Hypothalamus (tissue), 51 donors: ENCODE measurements around the gene RPSA.
"Not testable (repeated sequence)": the region's sequence is repeated elsewhere in the genome, so short reads cannot be mapped to it uniquely, and the experiment has no call there.

Source experiments
- DNase-seq, 51 donors: peaks; one replicate each; lab custom pipeline; 2025; lab: John Stamatoyannopoulos, UW

Gene RPSA

DNA sequence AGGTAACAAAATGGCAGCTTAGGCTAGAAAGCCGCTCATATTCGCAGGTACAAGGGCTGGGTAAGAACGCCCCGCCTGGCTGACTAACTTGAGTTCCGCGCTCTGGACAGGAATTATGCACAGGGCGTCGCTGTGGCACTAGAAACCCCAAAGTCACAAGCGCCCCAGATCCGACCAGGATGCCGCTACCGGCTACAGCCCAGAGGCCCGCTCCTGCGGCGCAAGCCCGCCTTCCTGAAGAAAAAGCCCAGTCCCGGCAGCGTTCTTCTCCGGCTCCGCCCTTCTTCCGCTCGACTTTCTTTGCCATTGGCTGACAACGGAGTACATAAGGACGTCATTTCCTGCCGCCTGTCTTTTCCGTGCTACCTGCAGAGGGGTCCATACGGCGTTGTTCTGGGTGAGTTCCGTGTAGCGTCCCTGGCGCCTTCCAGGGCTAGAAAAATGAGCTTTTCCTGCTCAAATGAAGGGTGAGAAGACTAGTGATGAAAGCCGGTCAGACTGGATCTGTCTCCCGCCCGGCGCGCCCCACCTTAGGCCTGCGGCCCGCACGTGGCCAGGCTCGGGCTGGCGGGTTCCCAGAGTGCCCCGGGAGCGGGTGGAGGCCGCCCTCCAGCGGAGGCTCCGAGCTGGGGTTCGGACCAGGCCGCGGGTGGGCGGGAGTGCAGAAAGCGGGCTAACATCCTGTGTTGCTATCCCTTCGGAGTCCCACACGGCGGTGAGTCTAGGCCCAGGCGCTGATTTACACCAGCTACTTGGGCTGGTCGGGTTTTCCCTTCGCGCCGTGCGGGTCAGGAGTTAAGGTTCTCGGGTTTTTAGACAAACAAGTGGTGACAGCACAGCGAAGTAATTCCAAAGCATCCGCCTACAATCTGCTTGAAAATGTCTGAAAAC is at the start of gene RPSA:
Gene RPSA, plus strand, starts transcription at position 353 of the 891 bp plus-strand sequence. CDS start 934 bp downstream, outside the sequence.
- peak; percentile 52 to 98 (median 91) for DNase-seq

DNA sequence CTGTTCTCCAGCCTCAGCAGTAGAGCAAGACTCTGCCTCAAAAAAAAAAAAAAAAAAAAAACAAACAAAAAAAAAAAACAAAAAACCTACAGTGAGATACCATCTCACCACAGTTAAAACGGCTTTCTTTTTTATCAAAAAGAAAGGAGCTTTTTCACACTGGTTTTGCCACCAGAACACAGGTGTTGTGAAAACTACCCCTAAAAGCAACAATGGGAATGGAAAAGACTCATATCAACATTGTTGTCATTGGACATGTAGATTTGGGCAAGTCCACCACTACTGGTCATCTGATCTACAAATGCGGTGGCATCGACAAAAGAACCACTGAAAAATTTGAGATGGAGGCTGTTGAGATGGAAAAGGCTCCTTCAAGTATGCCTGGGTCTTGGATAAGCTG is 48.2 kb upstream of the RPSA start:
- DNase-seq, result no peak

DNA sequence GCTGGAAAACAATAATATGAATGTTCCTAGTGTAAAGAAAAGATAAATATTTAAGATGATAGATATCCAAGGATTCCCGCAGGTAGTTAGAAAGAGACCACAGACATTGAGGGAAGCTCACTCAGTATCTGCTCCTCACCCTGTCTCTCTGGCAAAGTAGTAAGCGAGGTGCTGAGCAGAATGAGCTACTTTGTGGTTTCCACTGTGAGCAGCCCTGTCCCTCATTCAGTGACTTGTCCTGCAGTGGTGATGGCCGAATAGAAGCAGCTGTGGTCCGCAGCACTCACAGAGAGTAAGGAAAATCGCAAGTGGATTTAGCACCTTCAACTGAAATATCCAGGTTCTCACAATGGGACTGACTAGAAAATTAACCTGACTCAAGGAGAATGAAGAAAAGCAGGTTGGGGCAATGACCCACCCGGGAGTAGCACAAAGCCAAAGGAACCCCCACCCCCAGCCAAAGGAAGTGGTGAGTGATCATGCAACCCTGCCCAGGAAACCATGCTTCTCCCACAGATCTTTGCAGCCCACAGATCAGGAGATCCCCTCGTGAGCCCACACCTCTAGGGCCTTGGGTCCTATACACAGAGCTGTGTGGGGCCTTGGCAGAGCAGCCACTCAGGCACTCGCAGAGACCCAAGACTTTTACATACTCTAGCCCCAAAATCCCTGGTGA is 45.1 kb upstream of the RPSA start:
- DNase-seq, result no peak

DNA sequence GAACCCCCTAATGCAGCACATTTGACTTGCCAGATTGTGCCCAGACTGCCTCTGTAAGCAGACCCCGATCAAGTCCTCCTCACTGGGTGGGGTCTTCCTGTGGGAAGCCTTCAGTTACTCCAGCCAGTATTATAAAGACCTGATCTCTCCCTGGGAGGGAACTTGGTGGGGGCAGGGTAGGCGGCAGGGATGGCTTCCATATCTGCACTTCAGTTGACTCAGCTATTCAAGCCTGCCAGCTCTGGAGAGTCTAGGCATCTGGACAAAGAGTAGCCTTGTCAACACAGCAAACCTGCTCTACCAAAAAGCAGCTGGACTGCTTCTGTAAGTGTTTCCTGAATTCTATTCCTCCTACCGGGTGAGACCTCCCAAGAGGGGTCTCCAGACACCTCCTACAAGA is 44.3 kb upstream of the RPSA start:
- no peak for DNase-seq

DNA sequence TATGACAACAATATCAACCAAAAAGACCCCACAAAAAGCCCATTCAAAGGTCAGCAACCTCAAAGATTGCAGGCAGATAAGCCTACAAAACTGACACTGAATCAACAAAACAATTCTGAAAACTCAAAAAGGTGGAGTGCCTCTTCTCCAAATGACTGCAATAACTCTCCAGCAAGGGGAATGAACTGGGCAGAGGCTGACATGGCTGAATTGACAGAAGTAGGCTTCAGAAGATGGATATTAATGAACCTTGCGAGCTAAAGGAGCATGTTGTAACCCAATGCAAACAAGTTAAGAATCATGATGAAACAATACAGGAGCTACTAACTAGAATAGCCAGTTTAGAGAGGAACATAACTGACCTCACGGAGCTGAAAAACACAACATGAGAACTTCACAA is 43.7 kb upstream of the RPSA start:
- DNase-seq, result no peak

DNA sequence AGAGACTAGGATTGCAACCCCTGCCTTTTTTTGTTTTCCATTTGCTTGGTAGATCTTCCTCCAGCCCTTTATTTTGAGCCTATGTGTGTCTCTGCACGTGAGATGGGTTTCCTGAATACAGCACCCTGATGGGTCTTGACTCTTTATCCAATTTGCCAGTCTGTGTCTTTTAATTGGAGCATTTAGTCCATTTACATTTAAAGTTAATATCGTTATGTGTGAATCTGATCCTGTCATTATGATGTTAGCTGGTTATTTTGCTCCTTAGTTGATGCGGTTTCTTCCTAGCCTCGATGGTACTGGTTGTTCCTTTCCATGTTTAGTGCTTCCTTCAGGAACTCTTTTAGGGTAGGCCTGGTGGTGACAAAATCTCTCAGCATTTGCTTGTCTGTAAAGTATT is 36.1 kb upstream of the RPSA start:
- not testable (repeated sequence) for DNase-seq

DNA sequence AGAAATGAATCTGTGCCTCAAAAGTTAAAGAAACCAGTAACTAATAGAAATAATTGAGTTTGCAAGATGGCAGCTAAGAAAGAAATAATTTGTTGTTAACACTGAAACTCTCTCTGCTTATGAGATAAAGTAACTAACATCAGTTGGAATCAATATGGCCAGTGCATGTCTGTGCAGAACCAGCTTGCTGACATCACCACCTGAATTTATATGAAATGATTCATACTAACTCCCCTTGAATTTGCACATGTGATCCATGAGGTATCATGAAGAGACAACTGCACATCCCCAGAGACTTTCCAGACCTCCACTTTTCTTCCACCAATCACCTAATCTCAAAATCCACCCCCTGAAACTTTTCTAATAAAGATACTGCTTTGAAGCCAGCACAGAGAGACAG is 33.7 kb upstream of the RPSA start:
- no peak for DNase-seq

DNA sequence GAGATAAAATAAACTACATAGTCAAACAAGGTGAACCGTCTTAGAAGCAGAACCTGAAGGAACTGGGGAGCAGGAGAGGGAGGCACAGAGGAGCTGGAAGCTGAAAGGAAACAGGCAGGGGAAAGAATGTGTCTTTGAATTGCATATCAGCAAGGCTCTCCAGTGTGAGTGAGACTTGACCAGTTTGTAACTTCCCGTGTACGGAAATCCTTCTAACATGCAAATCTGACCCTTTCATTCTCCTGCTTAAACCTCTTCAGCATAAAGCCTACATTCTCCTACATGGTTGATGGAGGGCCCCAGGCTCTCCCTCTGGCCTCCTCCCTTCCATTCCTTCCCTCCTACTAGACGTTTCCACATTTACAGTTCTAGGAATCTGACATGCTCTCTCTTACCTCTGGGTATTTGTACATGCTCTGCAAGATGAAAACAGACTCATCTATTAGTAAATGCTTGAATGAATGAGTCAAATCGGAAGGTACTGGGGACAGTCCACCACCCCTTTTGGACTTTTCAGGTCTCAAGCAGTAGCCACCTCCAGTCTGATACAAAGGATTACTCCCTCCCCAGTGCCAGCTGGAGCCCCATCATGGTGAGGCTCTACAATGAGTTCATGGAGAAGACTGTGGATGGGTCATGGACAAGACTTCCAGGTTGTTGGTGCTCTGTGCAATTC is 29.4 kb upstream of the RPSA start:
- no peak for DNase-seq

DNA sequence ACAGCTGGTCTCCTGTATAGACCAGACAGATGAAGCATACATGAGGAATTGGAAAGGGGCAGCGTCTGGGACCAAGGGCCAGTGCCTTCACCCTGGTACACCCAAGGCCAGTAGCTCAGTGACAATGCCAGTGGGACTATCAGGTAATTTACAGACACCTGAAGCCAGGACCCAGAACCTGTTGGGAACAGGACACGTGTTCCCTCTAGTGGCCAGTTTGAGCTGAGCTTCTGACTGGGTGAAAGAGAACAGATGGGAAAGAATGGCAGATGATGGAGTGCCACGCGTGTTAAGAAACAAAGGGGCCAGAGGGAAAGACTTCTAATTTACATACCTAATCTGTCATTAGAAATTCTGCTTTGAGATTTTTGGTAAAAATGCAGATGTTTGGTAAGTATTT is 28.4 kb upstream of the RPSA start:
- DNase-seq, result no peak

DNA sequence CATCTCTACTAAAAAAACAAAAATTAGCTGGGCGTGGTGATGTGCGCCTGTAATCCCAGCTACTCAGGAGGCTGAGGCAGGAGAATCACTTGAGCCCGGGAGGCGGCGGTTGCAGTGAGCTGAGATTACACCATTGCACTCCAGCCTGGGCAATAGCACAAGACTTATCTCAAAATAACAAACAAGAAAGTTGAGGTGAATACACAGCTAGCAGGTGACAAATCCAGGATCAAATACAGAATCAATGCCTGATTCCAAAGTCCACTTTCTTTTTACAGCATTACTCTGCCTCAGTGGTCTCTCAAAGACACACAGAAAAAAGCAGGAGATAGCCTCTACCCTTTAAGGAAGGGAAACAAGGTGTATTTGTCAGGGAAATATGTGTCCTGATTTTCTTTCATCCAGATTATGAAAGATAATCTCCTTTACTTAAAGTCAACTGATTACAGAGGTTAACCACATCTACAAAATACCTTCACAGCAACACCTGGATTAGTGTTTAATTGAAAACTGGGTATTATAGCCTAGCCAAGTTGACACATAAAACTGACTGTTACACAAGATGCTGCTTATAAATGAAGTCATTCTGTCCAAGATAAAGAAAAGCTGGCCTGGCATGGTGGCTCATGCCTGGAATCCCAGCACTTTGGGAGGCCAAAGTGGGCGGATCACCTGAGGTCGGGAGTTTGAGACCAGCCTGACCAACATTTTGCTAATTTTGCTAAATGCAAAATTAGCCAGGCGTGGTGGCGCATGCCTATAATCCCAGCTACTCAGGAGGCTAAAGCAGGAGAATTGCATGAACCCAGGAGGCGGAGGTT is 27.4 kb upstream of the RPSA start:
- DNase-seq, result no peak

DNA sequence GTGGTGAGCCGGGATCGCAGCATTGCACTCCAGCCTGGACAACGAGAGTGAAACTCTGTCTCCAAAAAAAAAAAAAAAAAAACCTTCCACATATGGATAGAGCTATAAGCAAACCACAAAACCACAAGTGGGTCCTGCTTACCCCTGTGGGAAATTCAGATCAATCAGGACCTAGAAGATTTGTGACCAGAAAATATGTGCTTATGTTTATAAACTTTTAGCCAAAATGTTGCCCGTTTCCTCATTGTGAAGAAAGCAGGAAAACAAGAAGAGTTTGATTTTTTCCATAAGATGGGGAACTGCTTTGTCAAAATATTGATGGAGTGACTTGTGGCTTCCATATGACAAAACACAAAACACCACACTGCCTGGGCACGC is 26.8 kb upstream of the RPSA start:
- no peak for DNase-seq

DNA sequence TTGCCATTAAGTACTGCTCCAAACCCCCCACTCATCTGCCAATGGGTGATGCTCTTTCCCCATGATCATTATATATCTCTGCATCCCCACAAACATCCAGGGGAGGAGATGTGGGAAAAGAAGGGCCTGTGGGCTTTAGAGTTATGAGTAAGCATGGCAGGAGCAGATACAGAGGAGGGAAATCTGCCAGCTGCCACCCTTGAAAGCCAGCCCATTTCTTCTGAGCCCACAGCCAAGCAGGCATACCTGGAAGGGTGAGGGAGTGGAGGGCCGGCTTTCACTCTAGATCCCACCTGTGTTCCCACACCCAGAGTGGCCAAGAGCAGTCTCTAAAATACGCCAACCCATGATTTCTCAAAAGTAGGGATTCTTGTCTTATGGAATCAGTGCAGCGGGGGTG is 25.1 kb upstream of the RPSA start:
- no peak for DNase-seq

DNA sequence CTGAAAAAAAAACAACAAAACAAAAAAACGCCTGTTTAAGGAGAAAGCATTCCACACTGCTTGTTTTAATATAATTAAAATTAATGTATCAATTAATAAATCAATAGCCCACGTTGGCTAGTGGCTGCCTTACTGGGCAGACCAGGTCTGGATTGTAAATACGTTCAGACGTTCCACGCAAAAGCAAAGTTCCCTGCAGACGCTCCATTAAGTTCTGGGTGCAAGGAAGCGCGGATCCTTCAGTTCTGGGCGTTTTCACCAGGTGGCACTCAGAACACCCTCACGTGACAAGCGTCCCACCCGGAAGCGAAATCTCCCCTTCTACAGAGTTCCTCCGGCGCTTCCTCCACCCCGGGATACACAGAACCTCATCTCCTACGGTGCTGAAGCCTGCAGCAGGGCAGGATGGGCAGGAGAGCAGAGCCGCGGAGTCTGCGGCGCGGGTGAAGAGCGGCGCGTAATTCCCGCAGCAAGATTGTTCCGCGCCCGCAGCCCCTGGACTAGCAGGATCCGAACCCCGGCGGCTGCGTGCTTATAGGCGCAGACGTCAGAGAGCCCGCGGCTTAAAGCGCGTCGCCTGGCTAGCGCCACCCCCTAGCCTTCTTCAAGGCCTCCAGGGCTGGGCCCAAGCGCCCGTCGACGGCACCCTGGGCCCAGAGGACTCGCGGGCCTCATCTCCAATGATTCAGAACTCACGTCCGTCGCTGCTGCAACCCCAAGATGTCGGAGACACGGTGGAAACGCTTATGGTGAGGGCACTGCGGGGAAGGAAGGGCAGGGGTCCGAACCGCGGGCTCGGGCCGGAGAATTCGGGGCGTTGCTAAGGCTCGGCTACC is 23.3 kb upstream of the RPSA start, which contains the start of gene SLC25A38:
Gene SLC25A38, plus strand, starts transcription at position 326 of the 836 bp plus-strand sequence. Its CDS starts 355 bp downstream, at position 681.
- DNase-seq, result no peak

DNA sequence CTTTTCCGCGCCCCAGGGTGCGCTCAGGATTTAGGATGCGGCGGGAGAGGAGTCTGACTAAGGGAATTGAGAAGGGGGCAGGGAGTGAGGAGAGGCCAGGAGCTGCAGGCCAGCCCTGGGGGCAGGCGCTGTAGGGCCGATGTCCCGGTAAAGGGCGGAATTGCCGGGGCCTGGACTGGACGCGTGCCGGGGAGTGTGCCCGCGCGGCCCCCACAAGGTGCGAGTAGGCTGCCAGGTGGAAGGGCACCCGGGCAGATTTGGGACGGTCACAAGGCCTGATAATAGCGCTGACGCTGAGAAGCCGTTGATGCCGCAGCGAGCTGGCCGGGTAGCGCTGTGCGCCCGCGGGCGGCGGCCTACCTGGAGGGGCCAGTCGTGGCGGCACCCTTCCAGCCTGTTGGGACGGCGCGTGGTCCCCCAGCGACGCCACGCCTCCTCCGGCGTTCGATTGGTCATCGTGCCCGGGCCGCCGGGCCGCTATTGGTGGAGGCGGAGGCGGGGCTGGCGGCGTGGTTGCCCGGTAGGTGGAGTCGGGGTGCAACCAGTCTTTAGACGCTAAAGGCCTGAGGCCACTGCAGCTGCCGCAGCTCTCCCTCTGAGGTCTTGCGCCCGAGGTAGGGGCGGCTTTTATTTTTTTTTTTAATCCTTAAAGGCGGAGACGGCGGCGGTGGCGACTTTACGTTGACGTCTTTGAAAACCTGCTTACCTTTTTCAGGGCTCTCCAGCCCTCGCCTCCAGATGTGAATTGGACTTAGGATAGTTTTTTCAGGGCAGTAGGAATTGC is 22.4 kb upstream of the RPSA start:
- no peak for DNase-seq

DNA sequence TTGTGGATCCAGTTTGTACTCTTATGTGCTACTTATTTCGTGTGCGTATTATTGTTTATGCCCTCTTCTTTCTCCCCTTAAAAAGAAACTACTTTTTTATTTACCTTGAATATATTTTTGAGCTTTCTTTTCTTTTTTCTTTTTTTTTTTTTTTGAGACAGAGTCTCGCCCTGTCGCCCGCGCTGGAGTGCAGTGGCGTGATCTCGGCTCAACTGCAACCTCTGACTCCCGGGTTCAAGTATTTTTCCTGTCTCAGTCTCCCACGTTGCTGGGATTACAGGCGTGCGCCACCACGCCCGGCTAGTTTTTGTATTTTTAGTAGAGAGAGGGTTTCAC is 21.9 kb upstream of the RPSA start:
- DNase-seq, result no peak

DNA sequence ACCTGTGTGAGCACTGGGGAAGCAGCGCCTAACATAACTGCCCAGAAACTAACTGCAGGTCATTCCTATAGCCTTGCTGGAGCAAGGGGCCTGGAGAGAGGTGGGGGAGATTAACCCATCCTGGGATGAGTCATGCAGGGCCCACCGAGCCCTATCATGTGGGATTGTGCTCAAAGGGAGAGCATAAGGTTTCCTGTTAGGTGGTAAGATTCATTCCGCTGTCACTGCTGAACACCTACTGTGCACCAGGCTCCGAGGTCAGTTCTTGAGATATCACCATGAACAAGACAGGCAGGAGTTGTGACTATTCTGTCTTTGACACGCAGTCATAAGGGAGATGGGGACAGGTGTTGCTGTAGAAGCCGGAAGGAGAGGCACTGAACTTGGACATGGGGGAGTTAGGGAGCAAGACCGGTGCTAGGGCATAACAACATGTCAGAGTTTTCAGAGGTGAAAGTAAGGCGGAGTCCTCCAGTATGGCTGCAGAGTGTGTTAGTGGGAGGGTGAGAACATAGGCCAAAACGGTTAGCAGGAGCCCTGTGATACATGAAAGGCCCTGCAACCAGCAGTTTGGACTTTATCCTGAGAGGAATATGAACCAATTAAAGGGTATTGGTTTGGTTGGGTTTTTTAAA is 20.9 kb upstream of the RPSA start:
- no peak for DNase-seq

DNA sequence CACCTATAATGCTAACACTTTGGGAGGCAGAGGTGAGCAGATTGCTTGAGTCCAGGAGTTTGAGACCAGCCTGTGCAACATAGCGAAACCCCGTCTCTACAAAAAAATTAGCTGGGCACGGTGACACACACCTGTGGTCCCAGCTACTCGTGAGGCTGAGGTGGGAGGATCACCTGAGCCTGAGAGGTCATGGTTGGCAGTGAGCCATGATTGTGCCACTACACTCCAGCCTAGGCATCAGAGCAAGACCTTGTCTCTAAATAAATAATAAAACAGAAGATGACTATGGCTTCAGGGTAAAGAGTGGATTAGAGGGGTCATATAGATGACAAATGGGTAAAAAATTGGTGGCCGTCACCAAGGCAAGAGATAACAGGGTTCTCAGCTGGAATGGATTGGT is 20.2 kb upstream of the RPSA start:
- DNase-seq, result no peak

DNA sequence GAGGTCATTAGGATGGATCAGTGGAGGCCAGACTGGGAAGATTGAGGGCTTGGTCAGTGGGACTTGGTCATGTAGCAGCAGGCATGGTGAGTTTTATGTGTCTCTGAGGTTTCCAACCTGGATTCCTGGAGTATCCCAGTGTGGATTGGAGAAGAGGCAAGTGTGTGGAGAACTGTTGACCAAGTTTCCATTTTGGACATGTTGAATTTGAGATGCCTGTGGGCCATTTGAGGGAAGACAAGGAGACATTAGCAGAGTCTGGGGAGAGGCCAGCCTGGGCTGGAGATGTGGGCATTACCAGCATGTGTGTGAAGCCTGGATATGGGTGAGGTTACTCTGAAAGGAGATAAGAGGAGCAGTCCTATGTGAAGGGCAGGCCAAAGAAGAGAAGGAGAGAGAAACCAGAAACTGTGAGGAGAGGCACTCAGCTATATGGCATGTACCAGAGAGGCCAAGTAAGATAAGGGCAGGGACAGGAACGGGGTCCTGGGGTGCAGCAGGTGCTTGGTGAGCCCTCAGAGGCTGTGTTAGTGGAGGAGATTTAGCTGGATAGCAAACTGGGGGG is 19.0 kb upstream of the RPSA start:
- no peak for DNase-seq
